ENCODE results near the gene PHF13. TPM values are rescaled to one million over a fixed set of nuclear protein-coding genes. Genes with fewer than 3 reads are reported as not detected.

The PHF13 gene
- 10 to 100 TPM; 24.5 to 32.8 (median 26.1) TPM for polyA plus RNA-seq (ENCODE audit: insufficient read length in 4 of 4)

- peak; percentile 91 to 96 (median 96) for DNase-seq (ENCODE audit: low read depth in 4 of 4, low spot score in 3 of 4)
These were observed at the start of gene PHF13 for GRCh38 chr1:6613361-6614018. Gene PHF13 (plus strand): TSS chr1:6613731. CDS start chr1:6614067, 336 bp downstream.

GRCh38 chr1:6569033-6569432, 44.5 kb upstream of the PHF13 start:
- no peak for DNase-seq (ENCODE audit: low read depth in 4 of 4, low spot score in 3 of 4)

DNA sequence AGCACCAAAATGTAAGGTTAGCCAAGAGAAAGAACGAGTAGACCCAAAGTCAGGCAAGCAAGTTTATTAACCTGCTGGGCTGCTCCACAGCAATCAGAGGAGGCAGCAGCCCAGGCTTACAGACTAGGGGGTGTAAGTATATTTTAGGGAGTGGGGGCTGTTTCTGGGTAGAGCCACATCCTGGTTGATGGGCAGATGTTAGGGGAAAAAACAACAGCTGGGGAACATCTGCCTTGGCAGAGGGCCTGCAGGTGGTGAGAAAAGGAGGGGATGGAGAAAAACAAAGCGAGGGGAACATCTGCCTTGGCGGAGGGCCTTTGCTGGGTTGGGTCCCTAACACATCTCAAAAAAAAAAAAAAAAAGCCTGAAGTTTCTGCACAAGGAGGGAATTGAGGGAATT, 43.4 kb upstream of the PHF13 start:
- no peak for DNase-seq (ENCODE audit: low read depth in 4 of 4, low spot score in 3 of 4)

DNA sequence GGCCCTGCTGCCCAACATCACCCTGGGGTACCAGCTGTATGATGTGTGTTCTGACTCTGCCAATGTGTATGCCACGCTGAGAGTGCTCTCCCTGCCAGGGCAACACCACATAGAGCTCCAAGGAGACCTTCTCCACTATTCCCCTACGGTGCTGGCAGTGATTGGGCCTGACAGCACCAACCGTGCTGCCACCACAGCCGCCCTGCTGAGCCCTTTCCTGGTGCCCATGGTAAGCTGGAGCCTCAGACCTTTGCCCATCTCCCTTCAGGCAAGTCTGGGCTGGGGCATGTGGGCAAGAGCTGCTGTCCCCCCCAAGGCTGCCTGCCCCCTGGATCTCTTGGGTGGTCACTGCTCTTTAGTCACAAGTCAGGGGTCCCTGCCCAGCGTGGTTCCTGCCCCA, 42.5 kb upstream of the PHF13 start:
- DNase-seq (ENCODE audit: low read depth in 4 of 4, low spot score in 3 of 4): no peak

GRCh38 chr1:6572653-6573383, 40.7 kb upstream of the PHF13 start:
- no peak for DNase-seq (ENCODE audit: low read depth in 4 of 4, low spot score in 3 of 4)

DNA sequence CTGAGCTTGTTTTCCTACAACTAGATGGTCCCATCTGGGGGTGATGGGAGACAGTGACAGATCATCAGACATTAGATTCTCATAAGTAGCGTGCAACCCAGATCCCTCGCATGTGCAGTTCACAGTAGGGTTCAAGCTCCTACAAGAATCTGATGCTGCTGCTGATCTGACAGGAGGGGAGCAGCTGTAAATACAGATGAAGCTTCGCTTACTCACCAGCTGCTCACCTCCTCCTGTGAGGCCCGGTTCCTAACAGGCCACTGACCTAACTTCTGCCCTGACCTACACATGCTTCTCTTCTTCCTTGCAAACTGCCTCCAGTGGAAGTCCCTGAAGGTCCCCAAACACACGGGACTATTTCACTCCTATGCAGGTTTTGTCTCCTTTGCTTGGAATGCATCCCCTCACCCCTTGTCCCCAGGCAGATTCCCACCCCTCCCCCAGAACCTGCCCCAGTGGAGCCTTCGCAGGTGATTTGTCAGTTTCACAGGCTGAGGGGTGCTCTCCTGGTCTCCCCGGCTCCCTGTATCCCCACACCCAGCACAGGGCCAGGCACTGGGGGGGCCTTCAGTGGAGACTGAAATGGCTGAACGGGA, 39.4 kb upstream of the PHF13 start:
- no peak for DNase-seq (ENCODE audit: low read depth in 4 of 4, low spot score in 3 of 4)

- DNase-seq (ENCODE audit: low read depth in 4 of 4, low spot score in 3 of 4): no peak
These were observed 38.7 kb upstream of the PHF13 start for GRCh38 chr1:6574818-6575217.

DNA sequence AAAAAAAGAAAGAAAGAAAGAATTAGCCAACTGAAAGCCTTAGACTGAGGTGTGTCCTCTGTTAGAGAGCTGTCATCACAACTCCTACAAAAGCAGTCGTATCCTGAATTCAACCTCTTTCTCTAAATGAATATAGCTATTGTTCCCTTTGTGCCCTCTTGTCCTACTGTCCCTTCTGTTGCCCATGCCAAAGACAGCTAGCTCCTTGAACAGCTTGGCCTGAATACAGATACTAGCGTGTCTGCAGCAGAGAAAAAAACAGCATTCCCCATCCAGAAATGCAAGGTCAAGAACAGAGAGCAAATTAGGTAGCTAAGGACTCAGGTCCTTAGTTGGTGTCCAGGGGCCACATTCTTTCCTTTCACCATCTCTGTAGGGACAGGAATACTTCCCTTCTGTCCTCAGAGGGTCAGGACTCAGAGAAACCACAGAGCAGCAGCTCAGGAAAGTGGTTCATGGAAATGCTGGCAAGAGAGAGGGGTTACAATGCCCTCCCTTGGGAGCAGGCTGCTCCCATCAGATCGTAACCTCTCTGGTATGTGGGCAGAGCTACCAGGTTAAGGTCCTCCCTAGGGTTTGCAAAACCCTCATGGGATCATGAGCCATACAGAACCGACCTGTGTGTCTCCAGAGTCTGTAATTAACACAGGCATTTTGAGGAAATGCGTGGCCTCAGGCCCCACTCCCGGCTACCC, 35.6 kb upstream of the PHF13 start:
- no peak for DNase-seq (ENCODE audit: low read depth in 4 of 4, low spot score in 3 of 4)

- DNase-seq (ENCODE audit: low read depth in 4 of 4, low spot score in 3 of 4): no peak
These were observed 34.7 kb upstream of the PHF13 start for GRCh38 chr1:6578624-6579373.

- DNase-seq (ENCODE audit: low read depth in 4 of 4, low spot score in 3 of 4): peak; percentile 96 to 98 (median 96)
These were observed 34.0 kb upstream of the PHF13 start, which contains the start of gene ZBTB48 for GRCh38 chr1:6579374-6580118. Gene ZBTB48 (plus strand): TSS chr1:6579994. CDS start chr1:6580610, 616 bp downstream.

GRCh38 chr1:6580119-6580592, 33.4 kb upstream of the PHF13 start:
- DNase-seq (ENCODE audit: low read depth in 4 of 4, low spot score in 3 of 4): no peak

GRCh38 chr1:6580593-6581409, 32.7 kb upstream of the PHF13 start:
- no peak for DNase-seq (ENCODE audit: low read depth in 4 of 4, low spot score in 3 of 4)

GRCh38 chr1:6581561-6582305, 31.8 kb upstream of the PHF13 start:
- no peak for DNase-seq (ENCODE audit: low read depth in 4 of 4, low spot score in 3 of 4)

- no peak for DNase-seq (ENCODE audit: low read depth in 4 of 4, low spot score in 3 of 4)
These were observed 31.2 kb upstream of the PHF13 start for GRCh38 chr1:6582370-6582769.

DNA sequence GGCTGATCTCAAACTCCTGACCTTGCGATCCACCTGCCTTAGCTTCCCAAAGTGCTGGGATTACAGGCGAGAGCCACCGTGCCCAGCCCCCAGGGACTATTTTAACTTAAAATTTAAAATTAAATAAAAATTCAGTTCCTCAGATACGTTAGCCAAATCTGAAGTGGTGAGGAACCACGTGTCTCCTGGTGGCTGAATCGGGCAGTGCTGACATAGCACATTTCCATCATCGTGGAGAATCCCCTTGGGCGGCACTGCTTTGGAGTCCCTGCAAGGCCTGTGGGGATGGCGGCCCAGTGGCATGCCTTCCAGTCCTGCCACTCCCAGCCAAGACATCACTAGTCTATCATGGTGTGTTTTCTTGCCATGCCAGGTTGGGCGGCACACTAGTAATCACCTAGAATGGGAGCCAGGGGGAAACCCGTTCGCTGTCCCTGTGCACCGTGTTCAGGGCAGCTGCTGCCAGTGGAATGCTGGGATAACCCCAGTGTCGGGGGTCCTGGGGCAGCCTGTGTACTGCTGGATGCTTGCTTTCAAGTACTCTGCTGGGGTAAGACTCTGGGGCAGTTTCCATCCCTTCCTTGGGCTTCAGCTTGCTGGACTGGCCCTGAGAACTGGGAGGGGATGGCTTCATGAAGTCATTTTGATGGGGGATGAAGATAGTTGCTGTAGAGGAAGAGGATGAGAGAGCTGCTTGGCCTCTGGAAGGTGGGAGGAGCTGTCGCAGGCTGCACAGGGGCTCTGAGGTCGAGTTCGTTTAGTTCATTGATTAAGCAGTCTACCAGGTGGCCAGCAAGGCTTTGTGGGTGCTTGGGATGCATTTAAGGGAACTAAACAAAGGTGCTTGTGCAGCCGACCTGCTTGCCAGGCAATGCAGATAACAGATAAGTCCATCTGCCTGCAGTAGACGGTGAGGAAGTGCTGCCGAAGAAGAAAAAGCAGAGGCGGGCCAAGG, 29.1 kb upstream of the PHF13 start:
- DNase-seq (ENCODE audit: low read depth in 4 of 4, low spot score in 3 of 4): no peak

DNA sequence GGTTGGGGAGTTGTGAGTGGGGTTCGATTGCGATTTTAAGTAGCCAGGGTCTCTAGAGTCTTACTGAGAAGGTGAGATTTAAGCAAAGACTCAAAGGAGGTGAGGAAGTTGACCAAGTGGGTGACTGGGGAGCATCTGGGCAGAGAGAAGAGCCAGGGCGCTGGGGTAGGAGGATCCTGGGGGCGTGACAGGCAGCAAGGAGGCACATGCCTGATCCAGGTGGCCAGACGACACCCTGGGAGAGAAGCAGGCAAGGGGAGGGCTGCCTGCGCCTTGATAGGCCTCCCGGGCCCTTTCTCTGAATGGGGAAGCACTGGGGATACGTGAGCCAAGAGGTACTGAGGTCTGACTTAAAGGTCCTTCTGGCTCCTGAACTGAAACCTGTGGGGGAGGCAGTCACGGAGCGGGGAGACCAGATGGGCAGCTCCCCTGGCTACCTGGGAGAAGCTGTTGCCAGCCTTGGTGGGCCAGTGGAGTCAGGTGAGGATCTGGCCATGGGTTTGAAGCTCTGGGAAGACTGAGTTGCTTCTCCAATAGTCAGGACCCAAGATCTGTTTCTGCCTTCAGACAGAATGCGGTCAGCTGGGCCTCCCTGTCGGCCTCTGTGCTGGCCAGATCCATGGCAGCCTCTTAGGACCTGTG, 28.3 kb upstream of the PHF13 start:
- no peak for DNase-seq (ENCODE audit: low read depth in 4 of 4, low spot score in 3 of 4)
